Right forelimb (tissue), 1 donor: Measurements from ENCODE around the gene ZNRD2.
"Not testable (repeated sequence)": the region's sequence is repeated elsewhere in the genome, so short reads cannot be mapped to it uniquely, and the experiment has no call there.

ENCODE experiments used
- DNase-seq: peaks from one replicate; pipeline ENCODE4 v3.0.0-alpha.2; 2018

ZNRD2 gene

DNA sequence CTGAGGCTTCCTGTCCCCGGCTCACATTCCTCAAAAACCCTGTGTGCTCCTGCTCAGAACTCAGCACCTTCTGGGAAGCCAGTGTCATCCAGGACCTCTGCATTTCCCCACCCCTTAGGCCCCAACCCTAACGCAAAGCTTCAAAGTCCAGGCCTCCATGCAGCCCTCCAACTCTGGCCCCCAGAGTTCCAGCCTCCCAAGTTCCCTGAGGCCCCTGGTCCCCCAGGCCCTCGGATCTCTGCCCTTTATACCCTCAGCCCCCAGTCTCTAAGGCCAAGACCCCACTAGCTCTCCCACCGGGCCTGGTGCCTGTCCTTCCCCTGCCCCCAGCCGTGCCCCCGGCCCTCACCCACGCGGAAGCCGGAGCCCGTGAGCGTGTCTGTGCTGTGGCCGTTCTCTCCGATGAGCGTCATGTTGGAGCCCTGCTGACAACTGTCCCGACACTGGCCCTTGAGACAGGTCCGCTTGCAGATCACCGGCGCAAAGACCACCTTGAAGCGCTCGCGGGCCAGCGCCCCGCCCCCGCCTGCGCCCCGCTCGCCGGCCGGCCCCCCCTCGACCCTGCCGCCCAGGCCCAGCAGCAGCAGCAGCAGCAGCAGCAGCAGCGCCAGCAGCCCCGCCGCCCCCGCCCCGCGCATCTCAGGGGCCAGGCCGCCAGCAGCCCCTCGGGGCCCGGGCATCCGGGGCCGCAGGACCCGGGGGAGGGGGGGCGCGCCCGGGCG lies 12.8 kb upstream of the ZNRD2 start:
- no peak for DNase-seq

DNA sequence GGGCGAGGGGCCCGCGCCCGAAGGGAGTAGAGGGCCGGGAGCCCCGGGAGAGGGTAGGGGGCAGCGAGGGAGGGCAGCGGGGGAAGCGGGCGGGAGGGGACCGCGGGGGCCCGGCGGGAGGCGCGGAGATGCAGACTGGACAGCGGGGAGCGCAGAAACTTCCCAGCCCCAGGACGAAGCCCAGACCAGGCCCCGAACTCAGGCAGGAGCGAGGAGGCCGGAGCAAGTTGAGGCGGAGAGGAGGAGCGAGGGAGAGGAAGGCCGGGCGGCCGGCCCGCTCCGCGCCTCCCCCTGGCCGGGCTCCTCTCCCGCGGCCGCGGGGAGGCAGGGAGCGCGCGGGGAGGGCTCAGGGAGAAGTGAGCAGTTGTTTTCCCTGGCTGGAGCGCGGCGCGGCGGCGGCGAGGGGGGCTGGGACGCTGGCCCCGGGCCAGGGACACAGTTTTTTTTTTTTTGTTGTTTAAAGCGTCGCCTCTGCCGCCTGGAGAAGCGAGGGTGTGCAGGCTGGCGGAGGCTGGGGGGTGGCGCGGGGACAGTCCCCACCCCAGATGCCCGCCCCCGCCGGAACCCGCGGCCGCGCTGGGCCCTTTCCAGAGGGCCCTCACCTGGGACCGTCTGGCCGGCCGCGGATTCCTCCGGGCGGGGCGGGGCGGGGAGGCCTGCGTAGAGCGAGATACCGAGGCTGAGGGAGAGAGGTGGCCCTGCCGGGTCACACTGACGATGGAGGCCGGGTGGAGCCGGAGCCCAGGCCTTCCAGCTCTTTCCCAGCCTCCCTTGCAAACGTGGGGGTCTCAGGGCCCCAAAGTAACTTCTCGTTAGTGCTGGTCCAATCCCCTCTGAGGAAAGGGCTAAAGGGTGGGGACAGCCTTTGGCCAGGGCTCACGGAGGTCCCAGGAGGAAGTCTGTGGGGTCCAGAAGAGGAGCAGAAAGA lies 12.0 kb upstream of the ZNRD2 start, which contains the start of gene LTBP3:
Gene LTBP3 (minus strand): TSS at position 358 of the 928 bp plus-strand sequence. CDS start 400 bp downstream, outside the sequence.
- peak; percentile 92 for DNase-seq

DNA sequence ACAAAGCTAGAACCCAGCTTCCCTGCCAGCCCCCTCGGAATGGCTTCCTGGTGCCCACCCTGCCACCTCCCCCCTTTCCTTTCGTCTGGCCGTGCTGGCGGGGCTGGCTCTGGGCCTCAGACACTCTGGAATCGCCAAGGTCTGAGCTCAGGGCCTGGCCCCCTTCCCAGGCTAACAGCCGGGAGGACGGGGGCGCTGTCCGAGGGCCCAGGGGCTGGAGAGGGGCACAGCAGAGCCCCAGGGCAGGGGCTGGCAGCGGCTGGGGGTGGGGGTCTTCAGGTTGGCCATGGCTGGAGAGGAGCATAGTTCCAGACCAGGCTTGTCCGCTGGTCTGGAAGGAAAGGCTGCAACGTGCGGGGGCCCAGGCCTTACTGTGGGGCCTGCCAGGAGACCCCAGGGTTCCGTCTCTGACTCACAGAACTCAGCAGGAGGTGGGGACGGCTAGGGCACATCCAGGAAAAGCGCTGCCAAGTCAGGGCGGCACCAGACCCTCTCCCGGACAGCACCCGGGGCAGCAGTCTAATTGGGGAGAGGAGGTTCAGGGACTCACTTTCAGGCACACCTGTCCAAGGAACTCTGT lies 11.3 kb upstream of the ZNRD2 start:
- DNase-seq = no peak

DNA sequence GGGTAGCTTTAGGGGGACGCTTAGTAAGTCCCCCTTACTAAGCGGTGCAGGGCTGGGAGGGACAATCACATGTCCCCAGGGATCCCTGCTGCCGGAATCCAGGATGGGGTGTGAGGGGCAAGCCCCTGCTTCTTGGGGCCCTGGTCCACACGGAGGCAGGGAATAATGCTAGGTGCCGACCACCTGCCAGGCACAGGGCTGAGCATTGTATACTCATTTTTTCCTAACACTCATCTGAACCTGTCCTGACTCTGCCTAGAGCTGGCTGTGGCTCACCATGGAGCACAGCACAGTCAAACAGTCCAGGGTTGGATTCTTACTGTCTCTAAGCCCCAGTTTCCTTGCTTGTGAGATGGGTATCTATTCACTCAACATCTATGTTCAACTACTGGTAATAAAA lies 10.7 kb upstream of the ZNRD2 start:
- no peak for DNase-seq

DNA sequence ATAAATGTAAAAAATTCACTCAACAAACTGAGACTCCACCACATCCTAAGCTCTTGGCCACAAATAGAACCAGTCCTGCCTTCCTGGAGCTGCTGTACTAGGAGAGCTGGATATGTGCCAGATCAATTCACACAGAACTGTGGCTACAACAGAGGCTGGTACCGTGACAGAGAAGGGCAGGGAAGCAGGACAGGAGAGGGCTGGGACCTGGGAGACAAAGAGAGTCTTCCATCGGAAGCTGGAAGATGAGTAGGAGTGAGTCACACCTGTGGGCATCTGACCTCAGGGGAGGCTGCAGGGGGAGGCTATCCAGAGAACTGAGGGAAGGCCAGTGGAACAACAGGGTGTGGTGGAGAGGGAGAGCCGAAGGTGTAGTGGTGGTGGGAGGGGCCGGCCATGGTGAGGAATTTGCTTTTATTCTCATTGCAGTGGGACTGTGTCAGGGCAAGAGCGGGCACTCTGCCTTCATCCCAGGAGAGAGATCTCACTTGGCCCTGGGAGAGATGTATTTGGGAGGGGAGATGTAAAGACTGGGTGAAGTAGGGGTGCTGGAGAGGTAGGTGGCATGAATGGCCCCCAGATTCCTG lies 10.2 kb upstream of the ZNRD2 start:
- no peak for DNase-seq

DNA sequence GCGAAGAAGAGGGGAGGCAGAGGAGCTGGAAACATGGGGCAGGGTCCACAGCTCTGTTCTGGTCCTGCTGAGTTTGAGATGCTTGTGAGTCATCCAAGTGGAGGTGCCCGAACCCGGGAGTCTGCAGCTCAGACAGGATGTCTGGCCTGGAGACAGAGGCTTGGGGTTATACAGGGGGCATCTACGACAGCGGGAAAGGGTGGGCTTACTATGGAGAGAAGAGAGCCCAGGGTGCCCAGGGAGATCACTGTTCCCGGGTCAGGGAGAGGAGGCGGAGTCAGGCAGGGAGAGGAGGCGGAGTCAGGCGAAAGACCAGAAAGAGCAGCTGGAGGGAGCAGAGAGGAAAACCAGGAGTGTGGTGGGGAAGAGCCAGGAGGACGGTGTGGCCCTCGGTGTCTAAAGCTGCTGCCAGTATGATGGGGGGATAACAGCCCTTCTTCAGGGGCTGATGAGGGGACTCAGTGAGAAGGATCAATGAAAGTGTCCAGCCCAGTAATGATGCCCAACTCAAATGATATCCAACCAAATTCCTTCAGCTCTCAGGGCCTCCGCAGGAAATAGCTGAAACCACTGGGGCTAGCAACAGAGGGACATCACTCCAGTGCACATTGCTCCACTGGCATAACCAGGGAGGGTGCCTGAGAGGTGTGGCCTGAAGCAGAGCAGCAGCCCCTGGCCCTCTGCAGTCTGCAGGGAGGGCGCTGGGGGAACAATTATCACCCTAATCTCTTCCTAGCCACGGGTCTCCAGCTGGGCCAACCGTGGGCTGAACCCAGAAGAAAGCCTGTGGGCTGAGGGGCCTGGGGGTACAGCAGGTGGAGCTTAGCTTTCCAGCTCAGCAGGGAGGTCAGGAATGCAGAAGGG lies 9.5 kb upstream of the ZNRD2 start:
- DNase-seq = peak; percentile 78

DNA sequence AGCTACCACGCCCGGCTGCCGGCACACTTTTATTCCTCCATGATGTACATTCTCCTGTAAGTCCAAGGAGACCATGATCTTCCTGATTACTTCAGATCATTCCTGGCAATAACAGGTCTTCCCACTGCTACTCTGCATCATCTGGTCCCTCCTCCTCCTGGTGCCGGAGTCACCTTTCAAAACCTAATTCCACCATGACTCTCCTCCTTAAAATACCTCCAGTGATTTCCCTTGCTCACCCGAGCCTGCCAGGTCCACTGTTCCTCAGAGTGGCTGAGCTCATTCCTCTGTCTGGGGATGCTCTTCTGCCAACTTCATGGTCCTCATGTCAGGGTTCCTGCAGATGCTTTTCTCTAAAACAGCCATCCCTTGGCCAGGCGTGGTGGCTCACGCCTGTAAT lies 8.3 kb upstream of the ZNRD2 start:
- no peak for DNase-seq

DNA sequence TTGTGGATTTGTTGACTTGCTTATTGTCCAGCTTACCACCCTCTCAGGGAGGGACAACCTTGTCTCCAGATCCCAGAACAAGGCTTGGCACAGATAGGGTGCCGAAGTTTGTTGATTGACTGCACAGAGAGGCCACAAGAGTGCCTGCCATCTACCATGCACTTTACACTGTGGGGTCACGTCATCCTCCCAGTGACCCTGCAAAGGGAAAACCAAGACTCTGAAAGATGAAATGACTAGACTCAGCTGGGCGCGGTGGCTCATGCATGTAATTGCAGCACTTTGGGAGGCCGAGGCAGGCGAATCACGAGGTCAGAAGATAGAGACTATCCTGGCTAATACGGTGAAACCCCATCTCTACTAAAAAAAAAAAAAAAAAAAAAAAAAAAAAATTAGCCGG lies 7.5 kb upstream of the ZNRD2 start:
- no peak for DNase-seq

DNA sequence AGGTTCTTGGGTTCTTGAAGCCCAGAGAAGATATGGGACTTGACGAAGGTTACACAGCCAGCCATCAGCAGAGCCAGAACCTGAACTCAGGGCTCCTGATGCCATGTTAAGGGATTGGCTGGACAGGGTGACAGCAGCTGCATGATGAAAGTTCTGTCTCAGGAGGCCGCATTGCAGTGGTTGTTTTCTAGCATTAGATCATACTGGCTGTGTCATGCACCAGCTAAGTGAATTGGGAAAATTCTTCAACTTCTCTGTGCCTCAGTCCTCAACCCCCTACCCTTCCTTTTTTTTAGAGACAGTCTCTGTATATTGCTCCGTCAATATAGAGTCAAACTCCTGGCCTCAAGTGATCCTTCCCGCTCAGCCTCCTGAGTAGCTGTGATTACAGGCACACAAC lies 6.7 kb upstream of the ZNRD2 start:
- DNase-seq = no peak

DNA sequence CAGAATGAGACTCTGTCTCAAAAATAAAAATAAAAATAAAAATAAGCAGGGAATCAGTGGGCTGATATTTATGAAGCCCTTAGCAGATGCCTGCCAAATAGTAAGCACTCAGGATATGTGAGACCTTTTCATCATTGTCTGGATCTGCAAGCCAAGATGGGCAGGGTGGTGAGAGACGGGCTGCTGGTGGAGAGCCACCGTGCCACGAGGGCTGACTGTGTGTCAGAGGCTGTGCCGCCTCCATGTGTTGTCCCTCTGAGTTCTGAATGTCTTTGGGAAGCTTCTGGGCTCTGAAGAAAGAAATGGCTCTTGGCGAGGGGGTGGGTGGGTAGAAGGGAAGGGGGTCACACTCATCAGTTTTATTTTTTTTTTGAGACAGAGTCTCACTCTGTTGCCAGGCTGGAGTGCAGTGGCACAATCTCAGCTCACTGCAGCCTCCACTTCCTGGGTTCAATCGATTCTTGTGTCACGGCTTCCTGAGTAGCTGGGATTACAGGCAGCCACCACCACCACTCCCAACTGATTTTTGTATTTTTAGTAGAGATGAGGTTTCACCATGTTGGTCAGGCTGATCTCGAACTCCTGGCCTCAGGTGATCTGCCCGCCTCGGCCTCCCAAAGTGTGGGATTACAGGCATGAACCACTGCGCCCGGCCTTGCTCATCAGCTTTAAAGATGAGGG lies 5.3 kb upstream of the ZNRD2 start:
- not testable (repeated sequence) for DNase-seq

DNA sequence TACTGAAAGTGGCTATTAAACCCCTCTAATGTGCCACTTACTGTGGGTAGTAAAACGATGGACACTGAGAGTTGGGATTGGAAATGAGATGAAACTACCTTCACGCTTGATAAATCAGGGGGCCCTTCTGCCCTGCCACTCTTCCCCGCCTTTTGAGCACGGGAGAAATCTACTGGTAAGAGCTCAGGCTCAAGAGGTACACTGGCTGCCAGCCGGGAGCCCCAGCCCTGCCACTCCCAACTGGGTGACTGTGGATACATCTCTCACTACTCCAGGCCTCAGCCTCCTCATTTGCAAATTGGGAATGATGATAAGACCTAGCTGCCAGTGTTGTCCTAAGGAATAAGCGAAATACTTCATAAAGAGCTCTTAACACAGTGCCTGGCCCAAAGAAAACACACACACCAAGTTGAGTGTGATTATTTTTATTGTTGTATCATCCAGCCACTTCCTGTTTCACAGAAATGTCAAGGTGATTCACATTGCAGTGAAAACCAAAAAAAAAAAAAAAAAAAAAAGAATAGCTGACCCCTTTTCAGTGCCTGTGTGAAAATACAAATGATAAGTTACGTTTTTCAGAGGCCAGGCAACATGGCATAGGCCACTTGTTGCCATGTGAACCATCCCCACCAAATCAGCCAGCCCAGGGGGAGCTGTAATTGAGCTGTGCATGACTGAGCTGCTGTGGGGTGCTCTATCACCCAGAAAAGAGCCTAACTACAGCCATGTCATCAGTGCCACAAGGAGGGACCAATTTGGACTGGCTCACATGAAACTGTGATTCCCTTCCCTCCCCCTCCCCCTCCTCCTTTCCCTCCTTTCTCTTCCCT lies 4.4 kb upstream of the ZNRD2 start:
- DNase-seq = no peak

DNA sequence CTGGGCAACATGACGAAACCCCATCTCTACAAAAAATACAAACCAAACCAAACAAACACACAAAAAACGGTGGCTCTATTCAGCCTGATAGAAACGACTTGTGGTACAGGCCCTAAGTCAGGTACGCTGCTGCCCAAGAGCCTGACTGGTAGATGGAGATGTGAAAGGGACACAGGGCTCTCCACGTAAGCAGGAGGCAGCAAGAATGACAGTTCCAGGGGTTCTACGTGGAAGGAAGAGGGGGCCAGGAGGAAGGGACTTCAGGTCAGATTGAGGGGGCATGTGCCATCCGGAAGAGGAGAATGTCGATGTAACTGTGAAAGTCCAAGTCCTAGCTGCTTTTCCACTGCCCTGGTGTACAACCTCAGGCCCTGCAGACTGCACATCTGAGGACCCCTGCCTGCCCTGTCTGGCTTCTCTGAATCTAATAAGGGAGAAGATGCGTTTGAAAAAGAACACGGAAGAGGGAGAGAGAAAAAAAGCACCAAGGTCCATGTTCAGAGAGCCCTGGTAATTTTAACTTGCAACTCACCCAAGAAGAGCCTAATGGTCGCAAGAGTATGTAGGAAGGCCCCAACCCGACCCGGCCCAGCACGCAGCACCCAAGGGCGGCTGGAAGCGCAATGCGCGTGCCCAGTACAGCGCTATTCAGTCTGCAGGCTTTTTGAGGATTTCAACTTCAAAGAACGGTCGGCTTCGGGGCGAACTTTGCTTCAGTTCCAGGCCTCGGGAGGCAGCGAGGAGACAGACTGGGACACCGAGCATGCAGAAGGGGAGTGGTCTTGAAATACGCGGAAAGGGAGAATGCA lies 909 bp upstream of the ZNRD2 start:
- no peak for DNase-seq

DNA sequence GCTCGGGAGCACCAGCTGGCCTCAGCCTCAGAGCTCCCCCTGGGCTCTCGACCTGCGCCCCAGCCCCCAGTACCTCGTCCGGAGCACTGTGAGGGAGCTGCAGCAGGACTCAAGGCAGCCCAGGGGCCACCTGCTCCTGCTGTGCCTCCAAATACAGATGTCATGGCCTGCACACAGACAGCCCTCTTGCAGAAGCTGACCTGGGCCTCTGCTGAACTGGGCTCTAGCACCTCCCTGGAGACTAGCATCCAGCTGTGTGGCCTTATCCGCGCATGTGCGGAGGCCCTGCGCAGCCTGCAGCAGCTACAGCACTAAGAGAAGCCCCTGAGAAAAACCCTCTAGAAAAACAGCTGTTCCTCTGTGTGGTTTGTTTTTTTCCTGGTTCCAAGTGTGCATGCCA lies 1.1 kb downstream of the ZNRD2 start:
- DNase-seq = no peak

DNA sequence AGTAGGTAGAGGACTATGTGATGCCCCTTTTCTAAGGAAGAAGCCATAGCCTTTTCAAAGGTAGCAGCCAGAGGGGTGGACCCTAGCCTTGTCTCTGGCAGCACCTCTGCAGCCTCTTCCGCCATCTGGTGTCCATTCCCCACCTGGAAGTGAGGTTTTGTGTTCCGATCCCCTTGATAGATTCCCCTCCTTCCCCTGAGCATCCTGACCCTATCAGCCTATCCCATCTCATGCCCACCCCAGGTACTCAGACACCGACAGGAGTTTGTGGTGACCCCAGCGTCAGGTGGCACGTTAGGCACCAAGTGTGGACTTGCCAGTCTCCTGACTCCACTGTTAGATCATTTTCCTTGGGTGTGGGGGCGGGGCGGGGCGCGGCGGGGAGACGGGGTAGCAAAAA lies 1.7 kb downstream of the ZNRD2 start:
- no peak for DNase-seq

DNA sequence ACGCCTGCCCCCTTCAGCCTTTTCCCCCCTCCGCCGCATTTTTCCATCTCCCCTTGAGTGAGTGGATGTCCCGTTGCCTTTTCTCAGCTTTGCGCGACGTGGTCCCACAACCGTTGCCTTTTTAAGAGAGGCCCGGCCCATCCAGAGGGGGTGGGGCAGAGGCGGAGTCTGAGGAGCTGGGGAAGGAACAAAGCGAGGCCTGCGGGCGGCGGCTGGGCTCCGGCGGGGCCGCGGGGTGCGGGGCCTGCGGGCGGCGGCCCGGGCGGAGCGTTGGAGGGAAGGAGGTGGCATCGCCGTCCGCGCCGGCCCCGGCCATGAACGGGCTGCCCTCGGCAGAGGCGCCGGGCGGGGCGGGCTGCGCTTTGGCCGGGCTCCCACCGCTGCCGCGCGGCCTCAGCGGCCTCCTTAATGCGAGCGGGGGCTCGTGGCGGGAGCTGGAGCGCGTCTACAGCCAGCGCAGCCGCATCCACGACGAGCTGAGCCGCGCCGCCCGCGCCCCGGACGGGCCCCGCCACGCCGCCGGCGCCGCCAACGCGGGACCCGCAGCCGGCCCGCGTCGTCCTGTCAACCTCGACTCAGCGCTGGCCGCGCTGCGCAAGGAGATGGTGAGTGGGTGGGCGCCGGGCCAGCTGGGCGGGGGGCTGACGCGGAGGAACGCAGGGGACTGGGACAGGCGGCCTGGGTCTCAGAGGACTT lies 2.2 kb downstream of the ZNRD2 start, which contains the start of gene FAM89B:
Gene FAM89B (plus strand): TSS at position 183 of the 696 bp plus-strand sequence. CDS start 132 bp downstream, at position 315.
- peak; percentile 95 for DNase-seq

DNA sequence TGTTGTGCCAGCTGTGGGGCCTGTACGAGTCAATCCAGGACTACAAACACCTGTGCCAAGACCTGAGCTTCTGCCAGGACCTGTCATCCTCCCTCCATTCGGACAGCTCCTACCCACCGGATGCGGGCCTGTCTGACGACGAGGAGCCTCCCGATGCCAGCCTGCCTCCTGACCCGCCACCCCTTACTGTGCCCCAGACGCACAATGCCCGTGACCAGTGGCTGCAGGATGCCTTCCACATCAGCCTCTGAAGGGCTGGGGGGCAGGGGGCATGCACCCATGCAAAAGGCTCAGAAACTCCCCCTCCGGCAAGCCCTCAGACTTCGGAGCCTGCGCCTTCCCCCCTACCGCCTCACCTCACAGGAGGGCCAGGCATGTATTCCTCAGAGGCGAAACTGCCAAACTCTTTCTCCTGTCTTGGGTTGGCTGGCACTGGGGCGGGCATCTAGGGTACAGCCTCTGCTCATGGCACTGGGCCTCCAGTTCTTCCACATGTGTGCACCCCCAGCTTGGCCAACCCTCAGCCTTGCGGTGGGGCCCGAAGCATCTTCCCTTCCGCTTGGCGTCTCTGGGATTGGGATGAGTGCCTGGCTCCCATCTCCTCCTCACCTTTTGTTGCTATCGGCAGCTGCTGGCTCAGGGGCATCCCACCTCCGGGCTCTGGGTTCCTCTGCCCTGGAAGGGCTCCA lies 3.3 kb downstream of the ZNRD2 start:
- DNase-seq = peak; percentile 57

DNA sequence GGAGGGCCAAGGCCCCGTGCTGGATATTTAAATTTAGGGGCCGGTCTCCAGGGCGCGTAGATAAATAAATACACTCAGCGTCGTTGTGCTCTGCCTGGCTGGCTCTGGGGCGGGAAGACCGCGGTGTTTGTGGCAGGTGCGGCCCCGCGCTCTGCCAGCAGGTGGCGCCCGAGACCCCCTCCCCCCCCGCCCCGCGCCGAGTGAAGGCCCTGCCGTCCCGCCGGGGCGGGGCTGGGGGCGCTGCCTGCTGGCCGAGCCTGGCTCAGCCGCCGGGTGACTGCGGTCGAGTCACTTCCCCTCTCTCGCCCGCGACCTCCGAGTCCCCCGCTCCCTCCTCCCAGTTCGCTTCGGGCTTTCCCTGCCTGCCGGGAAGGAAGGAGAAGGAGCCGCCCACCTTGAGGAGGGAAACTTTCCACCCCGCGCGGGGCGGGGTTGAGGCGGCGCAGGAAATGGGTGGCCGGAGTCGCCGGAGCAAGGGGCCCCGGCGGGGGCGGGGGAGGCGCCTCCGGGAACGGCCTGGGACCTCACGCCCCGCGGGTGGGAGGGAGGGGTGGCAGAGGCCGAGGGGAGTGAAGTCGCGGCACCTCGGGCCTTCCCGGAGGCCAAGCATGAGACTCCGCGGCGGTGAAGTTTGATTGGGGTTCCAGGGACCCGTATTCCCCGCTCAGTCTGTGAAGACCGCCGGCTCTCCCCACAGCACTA lies 4.0 kb downstream of the ZNRD2 start:
- DNase-seq = peak; percentile 96
